Neural progenitor cell (in vitro differentiated cells): ENCODE data around the gene TREML2. TPM values are rescaled to one million over a fixed set of nuclear protein-coding genes. Genes with fewer than 3 reads are reported as not detected.

Experiments
- DNase-seq: peaks from one replicate; pipeline ENCODE4 v3.0.0-alpha.2; 2016; ENCODE audit warnings: low spot score
- H2AFZ ChIP-seq: fragments of 200-600 bp; sonication (generic); replicated peaks from 2 replicates; pipeline ENCODE4 v1.6.1; 2016; ENCODE audit warnings: antibody characterized with exemption
- H3F3A ChIP-seq: fragments of 200-600 bp; sonication (generic); 2 replicates; pipeline ENCODE4 v1.6.1; 2016; ENCODE audit warnings: antibody characterized with exemption, low read depth
- H3K27ac ChIP-seq: fragments of 200-600 bp; sonication (generic); 2 replicates; pipeline ENCODE4 v1.5.1; 2016; ENCODE audit warnings: mild to moderate bottlenecking
- H3K27me3 ChIP-seq: fragments of 200-600 bp; sonication (generic); 2 replicates; pipeline ENCODE4 v1.6.1; 2016; ENCODE audit warnings: mild to moderate bottlenecking, moderate library complexity
- H3K36me3 ChIP-seq: fragments of 200-600 bp; sonication (generic); 2 replicates; pipeline ENCODE4 v1.5.1; 2016
- H3K4me1 ChIP-seq: fragments of 200-600 bp; sonication (generic); 2 replicates; pipeline ENCODE4 v1.6.1; 2016; ENCODE audit warnings: mixed run types
- H3K4me2 ChIP-seq: fragments of 200-600 bp; sonication (generic); 2 replicates; pipeline ENCODE4 v1.6.1; 2016
- H3K4me3 ChIP-seq: fragments of 200-600 bp; sonication (generic); 2 replicates; pipeline ENCODE4 v1.5.1; 2016
- H3K79me2 ChIP-seq: fragments of 200-600 bp; sonication (generic); 2 replicates; pipeline ENCODE4 v1.6.1; 2016; ENCODE audit warnings: low read depth
- H3K9ac ChIP-seq: fragments of 200-600 bp; sonication (generic); 2 replicates; pipeline ENCODE4 v1.6.1; 2016
- H3K9me3 ChIP-seq: fragments of 200-600 bp; sonication (generic); 2 replicates; pipeline ENCODE4 v1.5.1; 2016; ENCODE audit warnings: low read depth
- H4K20me1 ChIP-seq: fragments of 200-600 bp; sonication (generic); 2 replicates; pipeline ENCODE4 v1.6.1; 2016; ENCODE audit warnings: low read depth
- H3K27ac Mint-ChIP-seq: 3 replicates; pipeline ENCODE4 v1.8.0; 2021; ENCODE audit warnings: mixed read lengths
- H3K27me3 Mint-ChIP-seq: 2 replicates; pipeline ENCODE4 v1.8.0; 2022; ENCODE audit warnings: low read depth, mild to moderate bottlenecking, inconsistent platforms, moderate library complexity, mixed read lengths; ENCODE audit not compliant: insufficient read depth
- H3K36me3 Mint-ChIP-seq: 3 replicates; pipeline ENCODE4 v1.8.0; 2021; ENCODE audit warnings: mixed read lengths
- H3K4me1 Mint-ChIP-seq: 3 replicates; pipeline ENCODE4 v1.8.0; 2021; ENCODE audit warnings: mixed read lengths
- H3K4me3 Mint-ChIP-seq: 3 replicates; pipeline ENCODE4 v1.8.0; 2021; ENCODE audit warnings: mild to moderate bottlenecking, moderate library complexity, mixed read lengths
- H3K9me3 Mint-ChIP-seq: 3 replicates; pipeline ENCODE4 v1.8.0; 2020; ENCODE audit warnings: mixed read lengths
- EZH2 ChIP-seq: fragments of 200-600 bp; sonication (generic); IDR thresholded peaks from 2 replicates; pipeline ENCODE4 v1.6.1; 2017; ENCODE audit warnings: antibody characterized with exemption, mild to moderate bottlenecking, moderate library complexity
- EZH2phosphoT487 ChIP-seq: fragments of 200-600 bp; sonication (generic); IDR thresholded peaks from 2 replicates; pipeline ENCODE4 v1.6.1; 2017; ENCODE audit warnings: antibody characterized with exemption
- total RNA-seq: library from RNA; depleted of rRNA; stranded (reverse); fragments of >200 nt; gene quantifications from 2 replicates; pipeline ENCODE4 v1.2.3, GENCODE V29; 2015; ENCODE audit warnings: low replicate concordance
- TF ChIP-seq, protein P1 (sequence below): fragments of 200-600 bp; sonication (generic); IDR thresholded peaks from 2 replicates; pipeline ENCODE4 v1.5.1; 2017; ENCODE audit warnings: antibody characterized with exemption, mild to moderate bottlenecking

The TREML2 gene
- total RNA-seq, 1 donor from 2014 or later = not detected

DNA sequence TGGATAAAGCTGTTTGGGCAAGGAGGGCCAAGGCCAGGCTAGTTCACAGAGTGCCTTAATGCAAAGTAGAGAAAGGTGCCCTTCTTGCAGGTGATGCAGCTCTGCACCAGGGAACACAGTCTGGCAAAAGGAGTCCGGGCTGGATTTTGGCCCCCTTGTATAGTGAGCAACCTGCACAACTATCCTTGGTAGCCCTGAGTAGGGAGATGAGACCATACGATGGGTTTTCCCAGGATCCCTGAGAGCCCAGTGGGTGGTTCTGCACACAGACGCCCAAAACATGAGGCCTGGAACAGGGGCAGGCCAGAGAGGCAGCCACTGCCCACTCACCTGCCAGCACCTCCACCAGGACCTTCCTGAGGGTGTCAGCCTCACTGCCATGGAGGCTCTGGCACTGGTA is 40.0 kb downstream of the TREML2 start:
- no peak overlapping the region for H3K27ac Mint-ChIP-seq
- H3K4me1 ChIP-seq = no peaks in the 10 kb centered on the region
- no peak overlapping the region for H3K4me3 Mint-ChIP-seq
- H3K4me1 Mint-ChIP-seq = no peaks in the 10 kb centered on the region
- no peaks in the 10 kb centered on the region for H4K20me1 ChIP-seq
- H3K27me3 ChIP-seq = no peaks in the 10 kb centered on the region
- H3K9me3 Mint-ChIP-seq = no peaks in the 10 kb centered on the region
- H3F3A ChIP-seq = no peaks in the 10 kb centered on the region
- no peak overlapping the region for H2AFZ ChIP-seq
- H3K9me3 ChIP-seq = no peaks in the 10 kb centered on the region
- DNase-seq = no peak
- H3K4me2 ChIP-seq = no peak overlapping the region
- H3K4me3 ChIP-seq = no peak overlapping the region
- no peak overlapping the region for H3K27ac ChIP-seq
- no peaks in the 10 kb centered on the region for H3K36me3 ChIP-seq
- TF ChIP-seq, protein P1, sequence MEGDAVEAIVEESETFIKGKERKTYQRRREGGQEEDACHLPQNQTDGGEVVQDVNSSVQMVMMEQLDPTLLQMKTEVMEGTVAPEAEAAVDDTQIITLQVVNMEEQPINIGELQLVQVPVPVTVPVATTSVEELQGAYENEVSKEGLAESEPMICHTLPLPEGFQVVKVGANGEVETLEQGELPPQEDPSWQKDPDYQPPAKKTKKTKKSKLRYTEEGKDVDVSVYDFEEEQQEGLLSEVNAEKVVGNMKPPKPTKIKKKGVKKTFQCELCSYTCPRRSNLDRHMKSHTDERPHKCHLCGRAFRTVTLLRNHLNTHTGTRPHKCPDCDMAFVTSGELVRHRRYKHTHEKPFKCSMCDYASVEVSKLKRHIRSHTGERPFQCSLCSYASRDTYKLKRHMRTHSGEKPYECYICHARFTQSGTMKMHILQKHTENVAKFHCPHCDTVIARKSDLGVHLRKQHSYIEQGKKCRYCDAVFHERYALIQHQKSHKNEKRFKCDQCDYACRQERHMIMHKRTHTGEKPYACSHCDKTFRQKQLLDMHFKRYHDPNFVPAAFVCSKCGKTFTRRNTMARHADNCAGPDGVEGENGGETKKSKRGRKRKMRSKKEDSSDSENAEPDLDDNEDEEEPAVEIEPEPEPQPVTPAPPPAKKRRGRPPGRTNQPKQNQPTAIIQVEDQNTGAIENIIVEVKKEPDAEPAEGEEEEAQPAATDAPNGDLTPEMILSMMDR = no peak
- no peak for TF ChIP-seq EZH2
- no peak for TF ChIP-seq EZH2phosphoT487
- H3K79me2 ChIP-seq = no peaks in the 10 kb centered on the region
- peaks cover 3% of the 10 kb centered on the region for H3K27me3 Mint-ChIP-seq
- no peaks in the 10 kb centered on the region for H3K36me3 Mint-ChIP-seq
- H3K9ac ChIP-seq = no peak overlapping the region

DNA sequence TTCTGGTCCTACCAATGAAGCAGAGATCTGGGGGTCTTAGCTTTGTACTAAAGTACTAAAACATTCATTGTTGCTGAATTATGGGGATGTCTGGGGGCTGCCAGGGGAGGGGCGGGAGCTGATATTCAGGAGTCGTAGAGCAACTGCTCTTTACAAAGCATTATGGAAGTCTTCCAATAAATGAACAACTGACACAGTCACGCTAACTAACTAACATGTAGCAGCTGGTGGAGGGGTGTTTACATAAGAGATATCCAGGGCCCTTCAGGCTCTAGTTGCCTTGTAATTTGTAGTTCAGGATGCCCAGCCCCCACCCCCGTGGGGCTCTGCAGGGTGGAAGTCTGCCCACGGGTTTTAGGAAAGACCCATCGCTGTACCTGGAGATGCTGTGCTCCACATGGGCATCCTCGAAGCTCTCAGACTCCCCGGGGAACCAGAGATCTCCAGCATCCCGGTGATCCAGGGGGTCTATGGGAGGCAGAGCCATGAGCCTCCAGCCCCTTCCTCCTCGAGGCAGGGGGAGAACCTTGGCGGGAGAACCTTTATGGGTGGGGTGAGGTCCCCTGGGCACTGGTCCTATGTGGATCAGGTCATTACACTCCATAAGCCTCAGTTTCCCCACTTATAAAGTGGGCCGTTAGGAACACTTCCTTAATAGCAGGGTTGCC is 41.4 kb downstream of the TREML2 start:
- H3K9me3 ChIP-seq = no peaks in the 10 kb centered on the region
- no peaks in the 10 kb centered on the region for H3K79me2 ChIP-seq
- H4K20me1 ChIP-seq = no peaks in the 10 kb centered on the region
- no peak overlapping the region for H3K4me3 Mint-ChIP-seq
- DNase-seq = no peak
- no peak overlapping the region for H2AFZ ChIP-seq
- no peak overlapping the region for H3K4me2 ChIP-seq
- no peaks in the 10 kb centered on the region for H3K9me3 Mint-ChIP-seq
- no peak overlapping the region for H3K4me3 ChIP-seq
- no peak overlapping the region for H3K27ac ChIP-seq
- H3K4me1 ChIP-seq = no peaks in the 10 kb centered on the region
- no peaks in the 10 kb centered on the region for H3K27me3 ChIP-seq
- H3K36me3 Mint-ChIP-seq = no peaks in the 10 kb centered on the region
- no peak overlapping the region for H3K9ac ChIP-seq
- no peaks in the 10 kb centered on the region for H3F3A ChIP-seq
- no peaks in the 10 kb centered on the region for H3K4me1 Mint-ChIP-seq
- TF ChIP-seq EZH2phosphoT487 (no peak), EZH2 (no peak)
- TF ChIP-seq, protein P1 = no peak
- peaks cover 3% of the 10 kb centered on the region for H3K27me3 Mint-ChIP-seq
- H3K36me3 ChIP-seq = no peaks in the 10 kb centered on the region
- no peak overlapping the region for H3K27ac Mint-ChIP-seq

DNA sequence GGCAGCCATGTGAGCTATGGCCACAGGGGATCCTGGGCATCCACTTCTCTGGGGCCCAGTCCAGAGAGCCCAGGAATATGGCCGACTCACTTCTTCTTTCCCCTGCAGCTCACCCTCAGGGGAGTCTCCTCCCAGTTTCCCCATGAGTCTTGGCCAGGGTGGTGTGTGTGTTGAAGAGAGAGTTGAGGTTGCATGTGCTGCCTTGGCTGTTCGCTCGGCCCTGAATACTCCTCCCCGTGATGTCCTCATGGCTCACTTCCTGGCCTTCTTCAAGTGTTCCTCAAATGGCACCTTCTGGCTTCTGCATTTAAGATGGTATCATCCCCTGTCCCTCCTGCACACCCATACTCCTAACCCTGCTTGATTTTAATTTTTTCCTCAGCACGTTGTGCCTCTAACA is 43.6 kb downstream of the TREML2 start:
- Mint-ChIP-seq H3K4me1 (no peaks in the 10 kb centered on the region), H3K27me3 (peaks cover 3% of the 10 kb centered on the region), H3K9me3 (no peaks in the 10 kb centered on the region), H3K4me3 (no peak overlapping the region), H3K27ac (no peak overlapping the region), H3K36me3 (no peaks in the 10 kb centered on the region)
- Histone ChIP-seq H3K79me2 (no peaks in the 10 kb centered on the region), H3K9me3 (no peaks in the 10 kb centered on the region), H4K20me1 (no peaks in the 10 kb centered on the region), H3F3A (no peaks in the 10 kb centered on the region), H3K27me3 (no peaks in the 10 kb centered on the region), H3K4me1 (no peaks in the 10 kb centered on the region), H3K4me3 (no peak overlapping the region), H3K27ac (no peak overlapping the region), H2AFZ (no peak overlapping the region), H3K9ac (no peak overlapping the region), H3K4me2 (no peak overlapping the region), H3K36me3 (no peaks in the 10 kb centered on the region)
- no peak for DNase-seq
- TF ChIP-seq EZH2phosphoT487 (no peak), EZH2 (no peak)
- TF ChIP-seq, protein P1 = no peak
